ENCODE results near the gene SLC24A3. TPM values are rescaled to one million over a fixed set of nuclear protein-coding genes. Genes with fewer than 3 reads are reported as not detected.

Gene SLC24A3
- total RNA-seq, 1 experiment from 2014 or later = 0.14 TPM

- peaks cover 9% of the 10 kb centered on the region for H3K9me3 Mint-ChIP-seq (ENCODE audit: unreplicated experiment)
- no peak overlapping the region for H3K4me3 ChIP-seq (ENCODE audit: low read depth, low read length)
- H3K9me3 ChIP-seq = 0 out of 2 replicates have a peak, but pooled peaks cover 4% of the 10 kb centered on the region
- intact Hi-C loops (cut with micrococcal nuclease; ENCODE audit: unreplicated experiment) = no loop called here
- no peaks in the 10 kb centered on the region for H3K36me3 Mint-ChIP-seq (ENCODE audit: insufficient read depth, unreplicated experiment)
- no peak for TF ChIP-seq CTCF (IDR thresholded peaks at IDR 0.05; ENCODE audit: insufficient read depth in 1 of 2, low read depth in 1 of 2, low read length in 1 of 2, severe bottlenecking in 1 of 2, unreplicated experiment in 1 of 2)
- BruUV-seq (replicated peaks) = no TSS peak
- peaks cover 1% of the 10 kb centered on the region for H3K27me3 Mint-ChIP-seq (ENCODE audit: insufficient read depth, unreplicated experiment)
- H3K36me3 ChIP-seq (ENCODE audit: control insufficient read depth, insufficient read depth, low read length) = no peaks in the 10 kb centered on the region
- no peak overlapping the region for H3K27ac Mint-ChIP-seq (ENCODE audit: unreplicated experiment)
- POLR2A ChIA-PET = no interaction called here
- H3K4me1 ChIP-seq = no peaks in the 10 kb centered on the region
- CTCF ChIA-PET = no interaction called here
- no peak overlapping the region for H3K4me3 Mint-ChIP-seq (ENCODE audit: unreplicated experiment)
- DNase-seq = no peak
- H3K27me3 ChIP-seq (replicated peaks; ENCODE audit: control insufficient read depth, insufficient read depth, low read length) = no peaks in the 10 kb centered on the region
- H3K4me1 Mint-ChIP-seq (ENCODE audit: low read depth, unreplicated experiment) = peaks cover 7% of the 10 kb centered on the region
Observed at GRCh38 chr20:19302714-19303113, 90.3 kb downstream of the SLC24A3 start.

- H3K4me1 Mint-ChIP-seq (ENCODE audit: low read depth, unreplicated experiment) = peaks cover 7% of the 10 kb centered on the region
- no peak overlapping the region for H3K4me3 Mint-ChIP-seq (ENCODE audit: unreplicated experiment)
- H3K27ac Mint-ChIP-seq (ENCODE audit: unreplicated experiment) = no peak overlapping the region
- Histone ChIP-seq H3K9me3 (0 out of 2 replicates have a peak, but pooled peaks cover 4% of the 10 kb centered on the region), H3K27me3 (replicated peaks; ENCODE audit: control insufficient read depth, insufficient read depth, low read length) (no peaks in the 10 kb centered on the region), H3K4me1 (no peaks in the 10 kb centered on the region), H3K4me3 (ENCODE audit: low read depth, low read length) (no peak overlapping the region), H3K36me3 (ENCODE audit: control insufficient read depth, insufficient read depth, low read length) (no peaks in the 10 kb centered on the region)
- H3K9me3 Mint-ChIP-seq (ENCODE audit: unreplicated experiment) = no peaks in the 10 kb centered on the region
- DNase-seq = no peak
- BruUV-seq (replicated peaks) = no TSS peak
- intact Hi-C loops (cut with micrococcal nuclease; ENCODE audit: unreplicated experiment) = no loop called here
- H3K27me3 Mint-ChIP-seq (ENCODE audit: insufficient read depth, unreplicated experiment) = no peaks in the 10 kb centered on the region
- ChIA-PET POLR2A (no interaction called here), CTCF (no interaction called here)
- H3K36me3 Mint-ChIP-seq (ENCODE audit: insufficient read depth, unreplicated experiment) = no peaks in the 10 kb centered on the region
- no peak for TF ChIP-seq CTCF (IDR thresholded peaks at IDR 0.05; ENCODE audit: insufficient read depth in 1 of 2, low read depth in 1 of 2, low read length in 1 of 2, severe bottlenecking in 1 of 2, unreplicated experiment in 1 of 2)
Observed at GRCh38 chr20:19304389-19304788, 91.9 kb downstream of the SLC24A3 start.

- ChIA-PET POLR2A (no interaction called here), CTCF (no interaction called here)
- H3K4me3 ChIP-seq (ENCODE audit: low read depth, low read length) = no peak overlapping the region
- Mint-ChIP-seq H3K4me1 (ENCODE audit: low read depth, unreplicated experiment) (peaks cover 7% of the 10 kb centered on the region), H3K36me3 (ENCODE audit: insufficient read depth, unreplicated experiment) (no peaks in the 10 kb centered on the region), H3K4me3 (ENCODE audit: unreplicated experiment) (no peak overlapping the region), H3K27ac (ENCODE audit: unreplicated experiment) (no peak overlapping the region), H3K9me3 (ENCODE audit: unreplicated experiment) (no peaks in the 10 kb centered on the region), H3K27me3 (ENCODE audit: insufficient read depth, unreplicated experiment) (no peaks in the 10 kb centered on the region)
- no peak for TF ChIP-seq CTCF (IDR thresholded peaks at IDR 0.05; ENCODE audit: insufficient read depth in 1 of 2, low read depth in 1 of 2, low read length in 1 of 2, severe bottlenecking in 1 of 2, unreplicated experiment in 1 of 2)
- intact Hi-C loops (cut with micrococcal nuclease; ENCODE audit: unreplicated experiment) = no loop called here
- DNase-seq = no peak
- H3K4me1 ChIP-seq = no peaks in the 10 kb centered on the region
- no TSS peak for BruUV-seq (replicated peaks)
- no peaks in the 10 kb centered on the region for H3K36me3 ChIP-seq (ENCODE audit: control insufficient read depth, insufficient read depth, low read length)
- no peaks in the 10 kb centered on the region for H3K27me3 ChIP-seq (replicated peaks; ENCODE audit: control insufficient read depth, insufficient read depth, low read length)
- H3K9me3 ChIP-seq = 0 out of 2 replicates have a peak, but pooled peaks cover 4% of the 10 kb centered on the region
Observed at GRCh38 chr20:19304886-19305415, 92.5 kb downstream of the SLC24A3 start.
